Activated T-cell treated with anti-CD3 and anti-CD28 coated beads, Interleukin-2, amount 50 U/mL, for 4 hours (primary cell): ENCODE measurements around the gene MYRIP. TPM values are rescaled to one million over a fixed set of nuclear protein-coding genes. Genes with fewer than 3 reads are reported as not detected.
A peak's percentile ranks its signal among the peaks of the same experiment; 100 is the strongest.

ENCODE experiments used
- ATAC-seq, 2 donors: fragments of 200-7000 bp; cut with Tn5 transposase; one replicate each; pipeline ENCODE4 v1.10.0; 2021
- DNase-seq: peaks from one replicate; pipeline ENCODE4 v3.0.0-alpha.2; 2020
- H3K27me3 Mint-ChIP-seq: one replicate; pipeline ENCODE4 v1.8.0; 2021; ENCODE audit warnings: low read depth, mixed read lengths
- H3K36me3 Mint-ChIP-seq: one replicate; pipeline ENCODE4 v1.8.0; 2022; ENCODE audit warnings: mixed read lengths; ENCODE audit not compliant: insufficient read depth
- H3K4me1 Mint-ChIP-seq: one replicate; pipeline ENCODE4 v1.8.0; 2021; ENCODE audit warnings: low read depth, mixed read lengths
- H3K4me3 Mint-ChIP-seq: one replicate; pipeline ENCODE4 v1.8.0; 2021; ENCODE audit warnings: mild to moderate bottlenecking, moderate library complexity, mixed read lengths
- H3K9me3 Mint-ChIP-seq: one replicate; pipeline ENCODE4 v1.8.0; 2021; ENCODE audit warnings: mixed read lengths
- total RNA-seq, 3 donors: library from RNA; stranded (reverse); gene quantifications; one replicate each; pipeline ENCODE4 v1.2.1, GENCODE V29; 2021

MYRIP gene
- total RNA-seq, 3 donors from 2014 or later, result not detected

GRCh38 chr3:40299130-40299720 is 489.8 kb downstream of the MYRIP start:
- H3K4me3 Mint-ChIP-seq, result no peak overlapping the region
- DNase-seq, result no peak

GRCh38 chr3:40299721-40300335 is 490.4 kb downstream of the MYRIP start:
- Mint-ChIP-seq H3K9me3 (no peaks in the 10 kb centered on the region), H3K4me3 (no peak overlapping the region), H3K27me3 (no peaks in the 10 kb centered on the region), H3K36me3 (peaks cover 14% of the 10 kb centered on the region), H3K4me1 (no peaks in the 10 kb centered on the region)
- DNase-seq (no peak), ATAC-seq (no peak)

More at GRCh38 chr3:40299130-40299720, 489.8 kb downstream of the MYRIP start:
- no peak for ATAC-seq
- peaks cover 14% of the 10 kb centered on the region for H3K36me3 Mint-ChIP-seq
- no peaks in the 10 kb centered on the region for H3K4me1 Mint-ChIP-seq
- no peaks in the 10 kb centered on the region for H3K27me3 Mint-ChIP-seq
- no peaks in the 10 kb centered on the region for H3K9me3 Mint-ChIP-seq

- Mint-ChIP-seq H3K27me3 (no peaks in the 10 kb centered on the region), H3K4me1 (no peaks in the 10 kb centered on the region), H3K9me3 (no peaks in the 10 kb centered on the region), H3K4me3 (no peak overlapping the region), H3K36me3 (peaks cover 9% of the 10 kb centered on the region)
- ATAC-seq (no peak), DNase-seq (no peak)
These were observed 493.4 kb downstream of the MYRIP start for GRCh38 chr3:40302784-40303183.

- no peak for DNase-seq
- peaks cover 7% of the 10 kb centered on the region for H3K4me1 Mint-ChIP-seq
- H3K27me3 Mint-ChIP-seq, result no peaks in the 10 kb centered on the region
These were observed 494.9 kb downstream of the MYRIP start for GRCh38 chr3:40304352-40304751.

GRCh38 chr3:40306336-40306735 is 496.9 kb downstream of the MYRIP start:
- peaks cover 9% of the 10 kb centered on the region for H3K36me3 Mint-ChIP-seq
- DNase-seq, result no peak
- ATAC-seq, result no peak
- H3K4me1 Mint-ChIP-seq, result peaks cover 13% of the 10 kb centered on the region
- no peaks in the 10 kb centered on the region for H3K27me3 Mint-ChIP-seq
- no peaks in the 10 kb centered on the region for H3K9me3 Mint-ChIP-seq
- H3K4me3 Mint-ChIP-seq, result no peak overlapping the region

More at GRCh38 chr3:40304352-40304751, 494.9 kb downstream of the MYRIP start:
- no peaks in the 10 kb centered on the region for H3K9me3 Mint-ChIP-seq
- peaks cover 9% of the 10 kb centered on the region for H3K36me3 Mint-ChIP-seq
- no peak overlapping the region for H3K4me3 Mint-ChIP-seq
- no peak for ATAC-seq

- H3K27me3 Mint-ChIP-seq, result no peaks in the 10 kb centered on the region
- H3K4me1 Mint-ChIP-seq, result peaks cover 21% of the 10 kb centered on the region
- peaks cover 13% of the 10 kb centered on the region for H3K36me3 Mint-ChIP-seq
- DNase-seq (no peak), ATAC-seq (no peak)
- no peaks in the 10 kb centered on the region for H3K9me3 Mint-ChIP-seq
- H3K4me3 Mint-ChIP-seq, result no peak overlapping the region
These were observed 497.8 kb downstream of the MYRIP start for GRCh38 chr3:40307176-40307575.

GRCh38 chr3:40308725-40309417 is 499.5 kb downstream of the MYRIP start:
- Mint-ChIP-seq H3K4me3 (peak overlapping the region; percentile 100), H3K4me1 (peaks cover 26% of the 10 kb centered on the region), H3K36me3 (peaks cover 24% of the 10 kb centered on the region), H3K27me3 (no peaks in the 10 kb centered on the region), H3K9me3 (no peaks in the 10 kb centered on the region)
- DNase-seq (no peak), ATAC-seq (peak in 1 of 2 donors; percentile 1)

GRCh38 chr3:40309418-40309924 is 500.1 kb downstream of the MYRIP start, which contains the start of gene EIF1B:
Gene EIF1B (plus strand): TSS chr3:40309707. CDS start chr3:40309942, 235 bp downstream.
- H3K4me3 Mint-ChIP-seq, result peak within 1 kb of the TSS; percentile 100
- no peaks in the 10 kb centered on the region for H3K27me3 Mint-ChIP-seq
- peak; percentile 93 to 94 for ATAC-seq
- peaks cover 29% of the 10 kb centered on the region for H3K36me3 Mint-ChIP-seq
- DNase-seq, result peak; percentile 98
- peaks cover 26% of the 10 kb centered on the region for H3K4me1 Mint-ChIP-seq
- no peaks in the 10 kb centered on the region for H3K9me3 Mint-ChIP-seq
